Immature natural killer cell (primary cell): ENCODE data around the gene MICAL2. TPM values are rescaled to one million over a fixed set of nuclear protein-coding genes. Genes with fewer than 3 reads are reported as not detected.

Source experiments
- DNase-seq, 3 donors: peaks; one replicate each; pipeline ENCODE4 v3.0.0; 2022; ENCODE audit warnings: mixed read lengths in 1 of 3
- H3K27ac Mint-ChIP-seq, 6 donors: one replicate each; pipeline ENCODE4 v1.8.0; 2020; ENCODE audit warnings: mixed read lengths in 6 of 6, mild to moderate bottlenecking in 5 of 6, inconsistent platforms in 4 of 6, moderate library complexity in 3 of 6
- H3K27me3 Mint-ChIP-seq, 3 donors: one replicate each; pipeline ENCODE4 v1.8.0; 2020 to 2021; ENCODE audit warnings: low read depth in 3 of 3, mild to moderate bottlenecking in 3 of 3, mixed read lengths in 3 of 3, moderate library complexity in 3 of 3, inconsistent platforms in 1 of 3
- H3K36me3 Mint-ChIP-seq, 3 donors: one replicate each; pipeline ENCODE4 v1.8.0; 2020; ENCODE audit warnings: mixed read lengths in 3 of 3, inconsistent platforms in 2 of 3, mild to moderate bottlenecking in 2 of 3
- H3K4me1 Mint-ChIP-seq, 2 donors: one replicate each; pipeline ENCODE4 v1.8.0; 2020; ENCODE audit warnings: inconsistent platforms in 2 of 2, mild to moderate bottlenecking in 2 of 2, mixed read lengths in 2 of 2, moderate library complexity in 1 of 2
- H3K4me3 Mint-ChIP-seq, 5 donors: one replicate each; pipeline ENCODE4 v1.8.0; 2020; ENCODE audit warnings: mild to moderate bottlenecking in 5 of 5, mixed read lengths in 5 of 5, inconsistent platforms in 3 of 5, moderate library complexity in 3 of 5
- H3K9me3 Mint-ChIP-seq, 6 donors: one replicate each; pipeline ENCODE4 v1.8.0; 2020; ENCODE audit warnings: mild to moderate bottlenecking in 6 of 6, mixed read lengths in 6 of 6, inconsistent platforms in 4 of 6, moderate library complexity in 3 of 6
- polyA plus RNA-seq, 3 donors: library from polyadenylated mRNA; unstranded; fragments of 300-500 nt; fragmentation: Illumina TruSeq; gene quantifications; one replicate each; pipeline ENCODE4 v1.2.3, GENCODE V29; 2021

The MICAL2 gene
- polyA plus RNA-seq, 3 donors from 2014 or later: 7.0 to 35.0 (median 10.1) TPM

DNA sequence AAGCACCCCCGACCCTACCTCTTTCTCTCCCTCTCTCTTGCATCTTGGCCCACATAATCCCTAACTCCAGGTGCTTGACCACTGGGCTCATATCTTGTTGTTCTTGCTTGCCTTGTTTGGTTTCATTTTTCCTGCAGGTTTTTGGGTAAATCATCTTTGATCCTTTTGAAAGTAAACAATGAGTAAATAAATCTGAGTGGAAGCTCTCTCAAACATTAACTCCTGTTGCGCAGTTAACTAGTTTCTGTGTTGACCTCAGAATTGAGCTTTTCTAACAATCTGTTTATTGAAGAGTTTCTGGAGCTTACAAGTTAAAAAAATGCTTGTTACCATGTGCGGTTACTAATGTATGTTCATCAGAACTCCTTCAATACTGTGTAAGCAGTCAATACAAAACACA is 38.8 kb upstream of the MICAL2 start:
- no peak overlapping the region for H3K4me3 Mint-ChIP-seq
- no peaks in the 10 kb centered on the region for H3K9me3 Mint-ChIP-seq
- no peak overlapping the region for H3K27ac Mint-ChIP-seq

DNA sequence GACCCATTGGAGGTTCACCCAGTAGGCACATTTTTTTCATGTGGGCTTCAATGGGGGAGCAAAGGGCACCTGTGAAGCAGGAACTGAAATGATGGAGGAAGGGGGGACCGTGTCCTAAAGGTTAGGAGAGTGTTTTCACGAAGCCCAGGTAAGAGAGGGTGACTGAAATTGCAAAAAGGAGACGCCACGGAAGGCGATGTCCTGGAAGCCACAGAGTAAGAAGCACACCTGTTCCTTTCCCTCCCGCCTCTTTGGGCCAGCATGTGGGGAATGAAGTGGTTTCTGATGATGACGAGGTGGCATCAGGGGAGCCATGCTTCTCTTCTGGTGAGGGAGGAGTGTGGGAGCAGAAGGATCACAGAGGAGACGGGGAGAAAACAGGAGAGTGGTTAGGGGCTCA is 37.0 kb upstream of the MICAL2 start:
- no peaks in the 10 kb centered on the region for H3K36me3 Mint-ChIP-seq
- no peak overlapping the region for H3K27ac Mint-ChIP-seq
- peaks cover 5 to 14% of the 10 kb centered on the region in 2 donors for H3K4me1 Mint-ChIP-seq
- H3K27me3 Mint-ChIP-seq: peaks cover 5 to 10% (median 7%) of the 10 kb centered on the region in 3 donors
- no peaks in the 10 kb centered on the region for H3K9me3 Mint-ChIP-seq
- no peak overlapping the region for H3K4me3 Mint-ChIP-seq
- no peak for DNase-seq

More for the DNA sequence above, 38.8 kb upstream of the MICAL2 start:
- H3K27me3 Mint-ChIP-seq: peaks cover 4 to 8% (median 8%) of the 10 kb centered on the region in 3 donors
- no peak for DNase-seq
- no peaks in the 10 kb centered on the region for H3K36me3 Mint-ChIP-seq
- peaks cover 5 to 14% of the 10 kb centered on the region in 2 donors for H3K4me1 Mint-ChIP-seq

- Mint-ChIP-seq H3K4me1 (peaks cover 6 to 14% of the 10 kb centered on the region in 2 donors), H3K9me3 (no peaks in the 10 kb centered on the region), H3K27ac (no peak overlapping the region), H3K36me3 (peaks cover 0 to 2% (median 0%) of the 10 kb centered on the region in 3 donors), H3K4me3 (no peak overlapping the region), H3K27me3 (peaks cover 3 to 9% (median 7%) of the 10 kb centered on the region in 3 donors)
- no peak for DNase-seq
These were observed 36.5 kb upstream of the MICAL2 start for GRCh38 chr11:12073886-12074285.

DNA sequence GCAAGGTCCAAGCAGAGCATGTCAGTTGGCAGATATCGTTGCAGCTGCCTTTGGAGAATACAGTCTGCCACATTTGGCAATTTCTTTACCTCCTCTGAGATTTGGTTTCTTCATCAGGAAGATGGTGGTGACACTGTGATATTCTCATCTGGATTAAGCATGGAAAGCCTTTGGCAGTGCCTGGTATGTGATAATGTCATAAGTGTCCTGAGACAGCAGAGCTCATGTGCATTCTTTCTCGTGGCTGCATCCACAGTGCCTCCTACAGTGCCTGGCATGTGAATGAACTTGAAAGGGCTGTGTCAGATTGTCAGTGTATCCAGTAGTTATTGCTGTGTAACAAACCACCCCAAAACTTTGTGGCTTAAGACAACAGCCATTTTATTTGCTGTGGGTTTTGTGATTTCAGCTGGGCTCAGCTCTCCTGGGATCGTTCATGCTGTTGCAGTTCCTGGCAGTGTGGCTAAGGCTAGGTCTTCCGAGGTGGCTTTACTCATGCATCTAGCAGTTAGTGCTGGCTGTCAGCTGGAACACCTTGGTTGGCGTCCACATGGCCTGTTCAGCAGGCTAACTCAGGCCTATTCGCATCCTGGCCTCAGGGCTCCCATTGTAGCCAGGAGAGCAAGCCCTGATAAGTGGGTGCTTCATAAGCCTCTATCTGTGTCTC is 35.7 kb upstream of the MICAL2 start:
- Mint-ChIP-seq H3K9me3 (no peaks in the 10 kb centered on the region), H3K4me1 (peaks cover 7 to 14% of the 10 kb centered on the region in 2 donors), H3K27me3 (peaks cover 5 to 7% (median 6%) of the 10 kb centered on the region in 3 donors), H3K4me3 (no peak overlapping the region), H3K27ac (no peak overlapping the region), H3K36me3 (peaks cover 0 to 3% (median 3%) of the 10 kb centered on the region in 3 donors)
- no peak for DNase-seq

GRCh38 chr11:12075291-12075690 is 35.1 kb upstream of the MICAL2 start:
- Mint-ChIP-seq H3K36me3 (peaks cover 0 to 6% (median 3%) of the 10 kb centered on the region in 3 donors), H3K4me1 (peaks cover 7 to 14% of the 10 kb centered on the region in 2 donors), H3K9me3 (no peaks in the 10 kb centered on the region), H3K4me3 (no peak overlapping the region), H3K27me3 (peaks cover 7 to 9% (median 7%) of the 10 kb centered on the region in 3 donors), H3K27ac (no peak overlapping the region)
- DNase-seq: no peak

- Mint-ChIP-seq H3K9me3 (no peaks in the 10 kb centered on the region), H3K4me3 (no peak overlapping the region), H3K36me3 (peaks cover 0 to 6% (median 3%) of the 10 kb centered on the region in 3 donors), H3K27ac (peak overlapping the region in 1 of 6 donors; percentile 41), H3K27me3 (peaks cover 7 to 9% (median 7%) of the 10 kb centered on the region in 3 donors), H3K4me1 (peaks cover 3 to 7% of the 10 kb centered on the region in 2 donors)
- DNase-seq: no peak
These were observed 34.3 kb upstream of the MICAL2 start for GRCh38 chr11:12075822-12076821.

GRCh38 chr11:12076840-12077534 is 33.4 kb upstream of the MICAL2 start:
- no peaks in the 10 kb centered on the region for H3K9me3 Mint-ChIP-seq
- H3K4me1 Mint-ChIP-seq: peaks cover 0 to 2% of the 10 kb centered on the region in 2 donors
- H3K27me3 Mint-ChIP-seq: peaks cover 7 to 8% (median 7%) of the 10 kb centered on the region in 3 donors
- no peak overlapping the region for H3K27ac Mint-ChIP-seq
- no peak for DNase-seq
- H3K4me3 Mint-ChIP-seq: no peak overlapping the region
- H3K36me3 Mint-ChIP-seq: peaks cover 0 to 6% (median 3%) of the 10 kb centered on the region in 3 donors

GRCh38 chr11:12077535-12078280 is 32.7 kb upstream of the MICAL2 start:
- no peak overlapping the region for H3K4me3 Mint-ChIP-seq
- peaks cover 7 to 8% (median 7%) of the 10 kb centered on the region in 3 donors for H3K27me3 Mint-ChIP-seq
- no peaks in the 10 kb centered on the region for H3K9me3 Mint-ChIP-seq
- H3K4me1 Mint-ChIP-seq: peaks cover 0 to 2% of the 10 kb centered on the region in 2 donors
- H3K27ac Mint-ChIP-seq: peak overlapping the region in 1 of 6 donors; percentile 23
- peaks cover 0 to 6% (median 3%) of the 10 kb centered on the region in 3 donors for H3K36me3 Mint-ChIP-seq
- no peak for DNase-seq

- Mint-ChIP-seq H3K9me3 (peaks cover 0 to 5% (median 0%) of the 10 kb centered on the region in 6 donors), H3K27ac (no peak overlapping the region), H3K4me3 (no peak overlapping the region), H3K36me3 (peaks cover 0 to 6% (median 3%) of the 10 kb centered on the region in 3 donors), H3K4me1 (peaks cover 9 to 14% of the 10 kb centered on the region in 2 donors), H3K27me3 (peaks cover 6 to 7% (median 6%) of the 10 kb centered on the region in 3 donors)
- no peak for DNase-seq
These were observed 30.4 kb upstream of the MICAL2 start for GRCh38 chr11:12079726-12080556.

DNA sequence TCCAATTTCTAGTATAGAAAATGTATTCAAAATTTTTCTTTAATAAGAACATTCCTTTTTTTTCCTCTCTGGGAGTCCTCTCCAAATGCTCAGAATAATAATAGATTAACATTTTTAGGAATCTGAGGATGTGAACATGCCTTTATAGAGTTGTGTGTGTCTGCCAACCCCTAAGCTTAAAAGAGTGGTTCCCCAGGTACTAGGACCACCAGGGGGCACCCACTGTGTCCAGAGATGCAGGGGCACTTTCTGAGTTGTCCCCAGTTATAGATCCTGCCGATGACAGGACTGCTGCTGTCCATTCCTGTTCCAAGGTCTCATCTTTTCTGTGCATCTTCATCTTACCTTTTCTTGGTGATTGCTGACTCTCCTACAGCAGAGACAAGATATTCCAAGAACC is 27.0 kb upstream of the MICAL2 start:
- Mint-ChIP-seq H3K27ac (no peak overlapping the region), H3K27me3 (peaks cover 12 to 14% (median 12%) of the 10 kb centered on the region in 3 donors), H3K36me3 (peaks cover 0 to 6% (median 3%) of the 10 kb centered on the region in 3 donors), H3K4me1 (peaks cover 43 to 47% of the 10 kb centered on the region in 2 donors), H3K4me3 (no peak overlapping the region), H3K9me3 (peaks cover 0 to 5% (median 0%) of the 10 kb centered on the region in 6 donors)
- DNase-seq: peak in 1 of 3 donors; percentile 12

- Mint-ChIP-seq H3K9me3 (peaks cover 0 to 5% (median 0%) of the 10 kb centered on the region in 6 donors), H3K36me3 (peaks cover 0 to 3% (median 2%) of the 10 kb centered on the region in 3 donors), H3K4me3 (peak overlapping the region in 1 of 5 donors; percentile 61), H3K27ac (no peak overlapping the region), H3K4me1 (peaks cover 50 to 56% of the 10 kb centered on the region in 2 donors), H3K27me3 (peaks cover 9 to 21% (median 12%) of the 10 kb centered on the region in 3 donors)
- DNase-seq: no peak
These were observed 26.1 kb upstream of the MICAL2 start for GRCh38 chr11:12084256-12084655.
